ENCODE data around the gene CFAP97D2. TPM values are rescaled to one million over a fixed set of nuclear protein-coding genes. Genes with fewer than 3 reads are reported as not detected.

Gene CFAP97D2
- total RNA-seq = not detected in 2 replicates

GRCh38 chr13:114179087-114179658 is at the start of gene CFAP97D2:
TSS of gene CFAP97D2 (plus strand) at chr13:114179257. CDS start at chr13:114179331, 74 bp downstream.
- FAIRE-seq (no peak), DNase-seq (ENCODE audit: low read depth) (no peak)
- TF ChIP-seq, protein P1, sequence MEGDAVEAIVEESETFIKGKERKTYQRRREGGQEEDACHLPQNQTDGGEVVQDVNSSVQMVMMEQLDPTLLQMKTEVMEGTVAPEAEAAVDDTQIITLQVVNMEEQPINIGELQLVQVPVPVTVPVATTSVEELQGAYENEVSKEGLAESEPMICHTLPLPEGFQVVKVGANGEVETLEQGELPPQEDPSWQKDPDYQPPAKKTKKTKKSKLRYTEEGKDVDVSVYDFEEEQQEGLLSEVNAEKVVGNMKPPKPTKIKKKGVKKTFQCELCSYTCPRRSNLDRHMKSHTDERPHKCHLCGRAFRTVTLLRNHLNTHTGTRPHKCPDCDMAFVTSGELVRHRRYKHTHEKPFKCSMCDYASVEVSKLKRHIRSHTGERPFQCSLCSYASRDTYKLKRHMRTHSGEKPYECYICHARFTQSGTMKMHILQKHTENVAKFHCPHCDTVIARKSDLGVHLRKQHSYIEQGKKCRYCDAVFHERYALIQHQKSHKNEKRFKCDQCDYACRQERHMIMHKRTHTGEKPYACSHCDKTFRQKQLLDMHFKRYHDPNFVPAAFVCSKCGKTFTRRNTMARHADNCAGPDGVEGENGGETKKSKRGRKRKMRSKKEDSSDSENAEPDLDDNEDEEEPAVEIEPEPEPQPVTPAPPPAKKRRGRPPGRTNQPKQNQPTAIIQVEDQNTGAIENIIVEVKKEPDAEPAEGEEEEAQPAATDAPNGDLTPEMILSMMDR (IDR thresholded peaks at IDR 0.05; ENCODE audit: insufficient read depth, low read length, severe bottlenecking) = no peak
- H3K27me3 ChIP-seq (ENCODE audit: control insufficient read depth, insufficient read depth, low read length) = no peaks in the 10 kb centered on the region
- no peak within 1 kb of the TSS for H3K4me3 ChIP-seq (ENCODE audit: low read depth, low read length)
- no peaks in the 10 kb centered on the region for H3K36me3 ChIP-seq (ENCODE audit: control insufficient read depth, insufficient read depth, low read length)

DNA sequence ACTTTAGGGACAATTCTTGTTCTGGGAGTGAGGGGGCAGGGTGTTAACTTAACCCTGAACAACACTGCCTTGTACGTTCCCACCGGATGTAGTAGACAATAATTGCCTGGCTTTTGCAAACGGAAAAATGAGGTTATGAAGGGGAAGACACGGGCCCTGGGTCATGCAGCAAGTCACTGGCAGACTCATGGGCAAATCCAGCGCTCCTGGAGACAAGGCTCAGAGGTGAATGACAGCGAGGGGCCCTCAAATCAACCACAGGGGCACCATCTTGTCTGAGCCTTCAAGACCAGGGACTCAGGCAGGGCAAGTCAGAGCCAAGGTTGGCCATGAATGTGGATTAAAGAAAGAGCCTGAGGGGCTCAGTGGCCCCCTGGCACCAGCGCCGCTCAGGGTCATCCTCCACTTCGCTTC is 49.4 kb upstream of the CFAP97D2 start:
- H3K4me3 ChIP-seq (ENCODE audit: low read depth, low read length) = no peak overlapping the region
- H3K36me3 ChIP-seq (ENCODE audit: control insufficient read depth, insufficient read depth, low read length) = no peaks in the 10 kb centered on the region
- DNase-seq (ENCODE audit: low read depth) (no peak), FAIRE-seq (no peak)
- TF ChIP-seq, protein P1 (IDR thresholded peaks at IDR 0.05; ENCODE audit: insufficient read depth, low read length, severe bottlenecking) = no peak
- H3K27me3 ChIP-seq (ENCODE audit: control insufficient read depth, insufficient read depth, low read length) = no peaks in the 10 kb centered on the region

- TF ChIP-seq, protein P1 (IDR thresholded peaks at IDR 0.05; ENCODE audit: insufficient read depth, low read length, severe bottlenecking) = no peak
- H3K4me3 ChIP-seq (ENCODE audit: low read depth, low read length) = no peak overlapping the region
- FAIRE-seq (no peak), DNase-seq (ENCODE audit: low read depth) (no peak)
- H3K36me3 ChIP-seq (ENCODE audit: control insufficient read depth, insufficient read depth, low read length) = no peaks in the 10 kb centered on the region
- no peaks in the 10 kb centered on the region for H3K27me3 ChIP-seq (ENCODE audit: control insufficient read depth, insufficient read depth, low read length)
Measured at GRCh38 chr13:114130131-114130836, 48.8 kb upstream of the CFAP97D2 start.

- no peaks in the 10 kb centered on the region for H3K27me3 ChIP-seq (ENCODE audit: control insufficient read depth, insufficient read depth, low read length)
- TF ChIP-seq, protein P1 (IDR thresholded peaks at IDR 0.05; ENCODE audit: insufficient read depth, low read length, severe bottlenecking) = no peak
- FAIRE-seq = no peak
- no peaks in the 10 kb centered on the region for H3K36me3 ChIP-seq (ENCODE audit: control insufficient read depth, insufficient read depth, low read length)
- peak overlapping the region; percentile 49 for H3K4me3 ChIP-seq (ENCODE audit: low read depth, low read length)
- DNase-seq (ENCODE audit: low read depth) = peak; percentile 71
Measured at GRCh38 chr13:114130837-114131582, 48.0 kb upstream of the CFAP97D2 start.

DNA sequence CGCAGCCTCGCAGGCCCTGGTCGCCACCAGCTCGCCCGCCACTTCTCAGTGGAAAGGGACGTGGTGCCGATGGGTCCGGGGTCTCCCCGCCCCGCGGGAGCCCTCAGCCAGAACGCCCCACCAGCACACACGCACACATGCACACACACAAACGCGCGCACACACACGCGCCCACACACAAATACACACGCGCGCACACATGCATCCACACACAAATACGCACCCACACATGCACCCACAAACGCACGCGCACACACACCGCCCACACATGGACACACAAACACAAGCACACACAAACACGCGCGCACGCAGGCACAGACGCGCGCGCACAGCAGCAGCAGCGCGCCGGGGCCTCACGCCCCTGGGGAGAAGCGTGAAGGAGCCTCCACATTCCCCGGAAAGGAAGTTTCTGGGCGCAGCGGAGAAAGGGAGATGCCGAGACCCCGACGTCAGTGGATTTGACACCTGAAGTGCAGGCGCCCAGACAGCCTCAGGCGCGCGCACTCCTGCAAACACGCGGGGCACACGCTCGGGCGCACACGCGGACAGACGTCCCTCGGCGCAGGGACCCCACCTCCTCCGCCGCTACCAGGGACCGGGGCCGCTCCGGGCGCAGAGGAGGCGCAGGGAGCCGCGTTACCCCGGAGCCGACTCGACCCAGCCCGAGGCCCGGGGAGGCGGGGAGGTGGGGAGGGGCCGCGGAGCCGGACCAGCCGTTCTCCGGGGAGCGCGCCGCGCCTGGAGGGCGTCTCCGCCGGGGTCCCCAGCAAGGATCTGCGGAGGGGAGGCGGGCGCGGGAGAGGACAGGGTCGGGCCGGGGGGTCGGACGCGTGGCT is 47.3 kb upstream of the CFAP97D2 start:
- Histone ChIP-seq H3K27me3 (ENCODE audit: control insufficient read depth, insufficient read depth, low read length) (no peaks in the 10 kb centered on the region), H3K4me3 (ENCODE audit: low read depth, low read length) (peak overlapping the region; percentile 49), H3K36me3 (ENCODE audit: control insufficient read depth, insufficient read depth, low read length) (no peaks in the 10 kb centered on the region)
- TF ChIP-seq, protein P1 (IDR thresholded peaks at IDR 0.05; ENCODE audit: insufficient read depth, low read length, severe bottlenecking) = no peak
- DNase-seq (ENCODE audit: low read depth) (no peak), FAIRE-seq (no peak)
